ENCODE data around the gene ATP8A2. TPM values are rescaled to one million over a fixed set of nuclear protein-coding genes. Genes with fewer than 3 reads are reported as not detected.
"Not testable (repeated sequence)": the region's sequence is repeated elsewhere in the genome, so short reads cannot be mapped to it uniquely, and the experiment has no call there.

The ATP8A2 gene
- total and polyA plus RNA-seq, 7 donors, result under 0.01 to 2.2 (median 1.2) TPM; not detected in 1

GRCh38 chr13:25946321-25946720 is 574.5 kb downstream of the ATP8A2 start:
- no peak overlapping the region for H3K27ac ChIP-seq
- DNase-seq, result no peak
- no peak overlapping the region for H3K4me3 ChIP-seq
- no peaks in the 10 kb centered on the region for H3K9me3 ChIP-seq
- H3K4me1 ChIP-seq, result peaks cover 0 to 9% (median 6%) of the 10 kb centered on the region in 4 donors
- TF ChIP-seq POLR2AphosphoS5 (IDR thresholded peaks at IDR 0.05) (no peak), POLR2A (IDR thresholded peaks at IDR 0.05) (no peak), EP300 (IDR thresholded peaks at IDR 0.05) (no peak)
- TF ChIP-seq, protein P1, sequence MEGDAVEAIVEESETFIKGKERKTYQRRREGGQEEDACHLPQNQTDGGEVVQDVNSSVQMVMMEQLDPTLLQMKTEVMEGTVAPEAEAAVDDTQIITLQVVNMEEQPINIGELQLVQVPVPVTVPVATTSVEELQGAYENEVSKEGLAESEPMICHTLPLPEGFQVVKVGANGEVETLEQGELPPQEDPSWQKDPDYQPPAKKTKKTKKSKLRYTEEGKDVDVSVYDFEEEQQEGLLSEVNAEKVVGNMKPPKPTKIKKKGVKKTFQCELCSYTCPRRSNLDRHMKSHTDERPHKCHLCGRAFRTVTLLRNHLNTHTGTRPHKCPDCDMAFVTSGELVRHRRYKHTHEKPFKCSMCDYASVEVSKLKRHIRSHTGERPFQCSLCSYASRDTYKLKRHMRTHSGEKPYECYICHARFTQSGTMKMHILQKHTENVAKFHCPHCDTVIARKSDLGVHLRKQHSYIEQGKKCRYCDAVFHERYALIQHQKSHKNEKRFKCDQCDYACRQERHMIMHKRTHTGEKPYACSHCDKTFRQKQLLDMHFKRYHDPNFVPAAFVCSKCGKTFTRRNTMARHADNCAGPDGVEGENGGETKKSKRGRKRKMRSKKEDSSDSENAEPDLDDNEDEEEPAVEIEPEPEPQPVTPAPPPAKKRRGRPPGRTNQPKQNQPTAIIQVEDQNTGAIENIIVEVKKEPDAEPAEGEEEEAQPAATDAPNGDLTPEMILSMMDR (IDR thresholded peaks at IDR 0.05), result no peak
- intact Hi-C loops (cut with DNase I), result no loop called here
- H3K36me3 ChIP-seq, result no peaks in the 10 kb centered on the region
- 90 to 92% methylated on average over 6 of the region's 6 CpGs for WGBS, 2 donors
- no peaks in the 10 kb centered on the region for H3K27me3 ChIP-seq

GRCh38 chr13:25948910-25949309 is 577.1 kb downstream of the ATP8A2 start:
- Histone ChIP-seq H3K4me3 (no peak overlapping the region), H3K27me3 (no peaks in the 10 kb centered on the region), H3K27ac (no peak overlapping the region), H3K4me1 (peaks cover 0 to 9% (median 6%) of the 10 kb centered on the region in 4 donors), H3K9me3 (no peaks in the 10 kb centered on the region), H3K36me3 (no peaks in the 10 kb centered on the region)
- DNase-seq, result no peak
- TF ChIP-seq EP300 (IDR thresholded peaks at IDR 0.05) (no peak), POLR2A (IDR thresholded peaks at IDR 0.05) (no peak), POLR2AphosphoS5 (IDR thresholded peaks at IDR 0.05) (no peak)
- TF ChIP-seq, protein P1 (IDR thresholded peaks at IDR 0.05), result no peak
- 66 to 83% methylated on average over 3 of the region's 3 CpGs for WGBS, 2 donors
- intact Hi-C loops (cut with DNase I), result no loop called here

- H3K36me3 ChIP-seq, result no peaks in the 10 kb centered on the region
- no peaks in the 10 kb centered on the region for H3K4me1 ChIP-seq
- no peaks in the 10 kb centered on the region for H3K9me3 ChIP-seq
- 75 to 76% methylated on average over 4 of the region's 4 CpGs for WGBS, 2 donors
- no peak overlapping the region for H3K4me3 ChIP-seq
- intact Hi-C loops (cut with DNase I), result no loop called here
- H3K27ac ChIP-seq, result no peak overlapping the region
- TF ChIP-seq POLR2AphosphoS5 (IDR thresholded peaks at IDR 0.05), result no peak
- no peak for TF ChIP-seq POLR2A (IDR thresholded peaks at IDR 0.05)
- no peak for TF ChIP-seq EP300 (IDR thresholded peaks at IDR 0.05)
- TF ChIP-seq, protein P1 (IDR thresholded peaks at IDR 0.05), result no peak
- no peaks in the 10 kb centered on the region for H3K27me3 ChIP-seq
- no peak for DNase-seq
Observed at GRCh38 chr13:25951831-25952230, 580.1 kb downstream of the ATP8A2 start.

GRCh38 chr13:25954080-25954479 is 582.3 kb downstream of the ATP8A2 start:
- H3K36me3 ChIP-seq; H3K9me3 ChIP-seq; H3K4me3 ChIP-seq; H3K27me3 ChIP-seq; H3K4me1 ChIP-seq; H3K27ac ChIP-seq; intact Hi-C loops (cut with DNase I); DNase-seq: not testable (repeated sequence)
- WGBS, 2 donors, result 51 to 53% methylated on average over 5 of the region's 5 CpGs

DNA sequence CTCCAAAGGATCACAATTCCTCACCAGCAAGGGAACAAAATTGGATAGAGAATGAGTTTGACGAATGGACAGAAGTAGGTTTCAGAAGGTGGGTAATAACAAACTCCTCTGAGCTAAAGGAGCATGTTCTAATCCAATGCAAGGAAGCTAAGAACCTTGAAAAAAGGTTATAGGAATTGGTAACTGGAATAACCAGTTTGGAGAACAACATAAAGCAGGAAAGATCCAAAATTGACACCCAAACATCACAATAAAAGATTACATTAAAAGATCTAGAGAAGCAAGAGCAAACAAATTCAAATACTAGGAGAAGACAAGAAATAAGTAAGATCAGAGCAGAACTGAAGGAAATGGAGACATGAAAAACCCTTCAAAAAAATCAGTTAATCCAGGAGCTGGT is 583.2 kb downstream of the ATP8A2 start:
- H3K27me3 ChIP-seq; intact Hi-C loops (cut with DNase I); DNase-seq; H3K4me3 ChIP-seq; H3K36me3 ChIP-seq; H3K9me3 ChIP-seq; H3K27ac ChIP-seq; H3K4me1 ChIP-seq: not testable (repeated sequence)
- 83 to 96% methylated on average over 1 of the region's 1 CpG for WGBS, 2 donors

DNA sequence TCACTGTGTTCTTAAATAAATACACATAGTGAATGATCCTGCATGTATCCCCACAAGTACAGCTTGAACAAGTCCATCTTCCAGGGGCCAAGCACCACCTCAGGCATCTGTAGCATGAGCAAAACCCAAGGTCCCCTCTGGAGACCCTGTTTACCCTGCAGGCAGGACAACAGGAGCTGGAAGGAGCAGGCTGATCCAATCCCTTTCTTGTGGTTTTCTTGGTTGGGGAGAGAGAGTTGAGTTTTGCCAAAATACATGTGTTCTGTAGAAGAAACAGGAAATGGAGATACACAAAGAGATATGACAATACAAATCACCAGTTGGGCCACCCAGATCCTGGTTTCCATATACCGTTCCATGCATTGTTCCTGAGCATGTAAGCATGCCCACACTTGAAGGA is 587.2 kb downstream of the ATP8A2 start:
- Histone ChIP-seq H3K4me3 (no peak overlapping the region), H3K4me1 (no peaks in the 10 kb centered on the region), H3K36me3 (no peaks in the 10 kb centered on the region), H3K27me3 (no peaks in the 10 kb centered on the region), H3K27ac (no peak overlapping the region), H3K9me3 (no peaks in the 10 kb centered on the region)
- intact Hi-C loops (cut with DNase I), result no loop called here
- TF ChIP-seq POLR2A (IDR thresholded peaks at IDR 0.05) (no peak), EP300 (IDR thresholded peaks at IDR 0.05) (no peak), POLR2AphosphoS5 (IDR thresholded peaks at IDR 0.05) (no peak)
- TF ChIP-seq, protein P1 (IDR thresholded peaks at IDR 0.05), result no peak
- no peak for DNase-seq
- WGBS, 2 donors, result 82% methylated on average over 1 of the region's 1 CpG
